H9 (cell line): ENCODE data around the gene SLC2A8. TPM values are rescaled to one million over a fixed set of nuclear protein-coding genes. Genes with fewer than 3 reads are reported as not detected.

Experiments used
- DNase-seq: peaks from one replicate; pipeline ENCODE4 v3.0.0-alpha.2; 2017
- H2AFZ ChIP-seq: one replicate; pipeline ENCODE4 v1.6.1; 2013; ENCODE audit warnings: mild to moderate bottlenecking, low read length, control low read depth, moderate library complexity
- H2AK5ac ChIP-seq: 2 replicates; pipeline ENCODE4 v1.6.1; 2013; ENCODE audit warnings: low read length, control low read depth, mixed read lengths; ENCODE audit not compliant: insufficient read length
- H2BK120ac ChIP-seq: one replicate; pipeline ENCODE4 v1.6.1; 2013; ENCODE audit warnings: low read depth, mild to moderate bottlenecking, low read length, control low read depth, inconsistent platforms; ENCODE audit not compliant: poor library complexity, severe bottlenecking
- H2BK12ac ChIP-seq: 2 replicates; pipeline ENCODE4 v1.6.1; 2013; ENCODE audit warnings: low read length, control low read depth, mixed read lengths, low read depth; ENCODE audit not compliant: insufficient read length
- H2BK15ac ChIP-seq: 2 replicates; pipeline ENCODE4 v1.6.1; 2013; ENCODE audit warnings: low read depth, low read length, control low read depth
- H2BK20ac ChIP-seq: one replicate; pipeline ENCODE4 v1.6.1; 2013; ENCODE audit warnings: low read depth, mild to moderate bottlenecking, low read length, control low read depth, inconsistent platforms; ENCODE audit not compliant: poor library complexity, severe bottlenecking
- H2BK5ac ChIP-seq: 2 replicates; pipeline ENCODE4 v1.6.1; 2013; ENCODE audit warnings: low read length, control low read depth, mixed read lengths; ENCODE audit not compliant: insufficient read length
- H3K14ac ChIP-seq: 2 replicates; pipeline ENCODE4 v1.6.1; 2013; ENCODE audit warnings: low read length, control low read depth; ENCODE audit not compliant: insufficient read depth
- H3K18ac ChIP-seq: 2 replicates; pipeline ENCODE4 v1.6.1; 2013; ENCODE audit warnings: low read depth, mild to moderate bottlenecking, mixed read lengths, low read length, control low read depth; ENCODE audit not compliant: insufficient read length
- H3K23ac ChIP-seq: 2 replicates; pipeline ENCODE4 v1.6.1; 2013; ENCODE audit warnings: low read length, control low read depth, mixed read lengths, low read depth; ENCODE audit not compliant: insufficient read length
- H3K23me2 ChIP-seq: 2 replicates; pipeline ENCODE4 v1.6.1; 2013; ENCODE audit warnings: low read depth, mild to moderate bottlenecking, mixed read lengths, low read length, control low read depth; ENCODE audit not compliant: insufficient read length, poor library complexity, severe bottlenecking
- H3K27ac ChIP-seq: 2 replicates; pipeline ENCODE4 v1.5.1; 2013; ENCODE audit warnings: low read length, control low read depth, mixed read lengths, low read depth; ENCODE audit not compliant: insufficient read length
- H3K27me3 ChIP-seq: 2 replicates; pipeline ENCODE4 v1.6.1; 2013; ENCODE audit warnings: low read length, control low read depth, inconsistent platforms; ENCODE audit not compliant: insufficient read depth
- H3K4ac ChIP-seq: 2 replicates; pipeline ENCODE4 v1.6.1; 2013; ENCODE audit warnings: low read depth, mild to moderate bottlenecking, control low read depth, inconsistent platforms, low read length, moderate library complexity
- H3K4me1 ChIP-seq: 2 replicates; pipeline ENCODE4 v1.6.1; 2013; ENCODE audit warnings: low read length, control low read depth, inconsistent platforms; ENCODE audit not compliant: insufficient read depth
- H3K4me2 ChIP-seq: 2 replicates; pipeline ENCODE4 v1.6.1; 2013; ENCODE audit warnings: low read length, control low read depth, mixed read lengths; ENCODE audit not compliant: insufficient read length, insufficient read depth
- H3K56ac ChIP-seq: 2 replicates; pipeline ENCODE4 v1.6.1; 2013; ENCODE audit warnings: low read depth, mild to moderate bottlenecking, mixed read lengths, low read length, control low read depth; ENCODE audit not compliant: insufficient read length
- H3K79me1 ChIP-seq: 2 replicates; pipeline ENCODE4 v1.6.1; 2013; ENCODE audit warnings: low read depth, mild to moderate bottlenecking, moderate library complexity, low read length, control low read depth, inconsistent platforms; ENCODE audit not compliant: insufficient read depth, poor library complexity, severe bottlenecking
- H3K79me2 ChIP-seq: 2 replicates; pipeline ENCODE4 v1.6.1; 2013; ENCODE audit warnings: low read length, control low read depth, inconsistent platforms; ENCODE audit not compliant: insufficient read depth
- H3K9ac ChIP-seq: 2 replicates; pipeline ENCODE4 v1.6.1; 2013; ENCODE audit warnings: low read length, control low read depth, mixed read lengths; ENCODE audit not compliant: insufficient read length; ENCODE audit errors: extremely low read depth
- H3K9me3 ChIP-seq: one replicate; pipeline ENCODE4 v1.6.1; 2013; ENCODE audit warnings: low read depth, low read length, inconsistent platforms; ENCODE audit not compliant: control insufficient read depth
- H3T11ph ChIP-seq: one replicate; pipeline ENCODE4 v1.6.1; 2013; ENCODE audit warnings: mild to moderate bottlenecking, low read length, control low read depth, inconsistent platforms
- H4K20me1 ChIP-seq: one replicate; pipeline ENCODE4 v1.6.1; 2013; ENCODE audit not compliant: control insufficient read depth, insufficient read length, insufficient read depth
- H4K5ac ChIP-seq: 2 replicates; pipeline ENCODE4 v1.6.1; 2013; ENCODE audit warnings: low read depth, mild to moderate bottlenecking, mixed read lengths, low read length, control low read depth; ENCODE audit not compliant: insufficient read length
- H4K8ac ChIP-seq: replicated peaks from 2 replicates; pipeline ENCODE4 v1.6.1; 2013; ENCODE audit warnings: low read length, control low read depth, mixed read lengths, low read depth; ENCODE audit not compliant: insufficient read length
- H4K91ac ChIP-seq: 2 replicates; pipeline ENCODE4 v1.6.1; 2013; ENCODE audit warnings: low read depth, mild to moderate bottlenecking, moderate library complexity, mixed read lengths, low read length, control low read depth; ENCODE audit not compliant: insufficient read length
- H3K27ac Mint-ChIP-seq, 3 experiments: 2 replicates in 2 of 3; 3 replicates in 1 of 3; pipeline ENCODE4 v1.8.0; 2020 to 2021; ENCODE audit warnings: mixed read lengths in 3 of 3, mild to moderate bottlenecking in 1 of 3, moderate library complexity in 1 of 3
- H3K27me3 Mint-ChIP-seq: 2 replicates; pipeline ENCODE4 v1.8.0; 2021; ENCODE audit warnings: low read depth, mild to moderate bottlenecking, moderate library complexity, mixed read lengths
- H3K36me3 Mint-ChIP-seq, 3 experiments: 2 replicates in 2 of 3; 3 replicates in 1 of 3; pipeline ENCODE4 v1.8.0; 2020 to 2021; ENCODE audit warnings: low read depth in 3 of 3, mixed read lengths in 3 of 3; ENCODE audit not compliant: insufficient read depth in 1 of 3
- H3K4me1 Mint-ChIP-seq, 2 experiments: 2 replicates each; pipeline ENCODE4 v1.8.0; 2020; ENCODE audit warnings: mixed read lengths in 2 of 2
- H3K4me3 Mint-ChIP-seq, 2 experiments: 2 replicates in 1 of 2; 3 replicates in 1 of 2; pipeline ENCODE4 v1.8.0; 2020 to 2021; ENCODE audit warnings: mild to moderate bottlenecking in 2 of 2, mixed read lengths in 2 of 2, moderate library complexity in 1 of 2
- H3K9me3 Mint-ChIP-seq, 2 experiments: 2 replicates in 1 of 2; 3 replicates in 1 of 2; pipeline ENCODE4 v1.8.0; 2020; ENCODE audit warnings: mild to moderate bottlenecking in 2 of 2, mixed read lengths in 2 of 2, moderate library complexity in 1 of 2
- WGBS: extraction: QIAGEN DNeasy Blood & Tissue Kit; methylation state at CpG from one replicate; pipeline ENCODE4 v1.1.7; 2013; ENCODE audit warnings: missing lambda C conversion rate, low lambda C conversion rate, mixed read lengths; ENCODE audit not compliant: insufficient read length; ENCODE audit errors: extremely low coverage; 5-methylcytosine and 5-hydroxymethylcytosine counted together
- total RNA-seq: library from RNA; stranded (reverse); gene quantifications from 2 replicates; pipeline ENCODE4 v1.2.1, GENCODE V29; 2021
- TF ChIP-seq, protein P1 (sequence below): fragments of 200-600 bp; sonication (generic); conservative IDR thresholded peaks from 3 replicates; pipeline ENCODE4 v1.8.0; 2021; ENCODE audit warnings: antibody characterized with exemption, mild to moderate bottlenecking

The SLC2A8 gene
- total RNA-seq, 1 experiment from 2014 or later: 38.3 TPM

DNA sequence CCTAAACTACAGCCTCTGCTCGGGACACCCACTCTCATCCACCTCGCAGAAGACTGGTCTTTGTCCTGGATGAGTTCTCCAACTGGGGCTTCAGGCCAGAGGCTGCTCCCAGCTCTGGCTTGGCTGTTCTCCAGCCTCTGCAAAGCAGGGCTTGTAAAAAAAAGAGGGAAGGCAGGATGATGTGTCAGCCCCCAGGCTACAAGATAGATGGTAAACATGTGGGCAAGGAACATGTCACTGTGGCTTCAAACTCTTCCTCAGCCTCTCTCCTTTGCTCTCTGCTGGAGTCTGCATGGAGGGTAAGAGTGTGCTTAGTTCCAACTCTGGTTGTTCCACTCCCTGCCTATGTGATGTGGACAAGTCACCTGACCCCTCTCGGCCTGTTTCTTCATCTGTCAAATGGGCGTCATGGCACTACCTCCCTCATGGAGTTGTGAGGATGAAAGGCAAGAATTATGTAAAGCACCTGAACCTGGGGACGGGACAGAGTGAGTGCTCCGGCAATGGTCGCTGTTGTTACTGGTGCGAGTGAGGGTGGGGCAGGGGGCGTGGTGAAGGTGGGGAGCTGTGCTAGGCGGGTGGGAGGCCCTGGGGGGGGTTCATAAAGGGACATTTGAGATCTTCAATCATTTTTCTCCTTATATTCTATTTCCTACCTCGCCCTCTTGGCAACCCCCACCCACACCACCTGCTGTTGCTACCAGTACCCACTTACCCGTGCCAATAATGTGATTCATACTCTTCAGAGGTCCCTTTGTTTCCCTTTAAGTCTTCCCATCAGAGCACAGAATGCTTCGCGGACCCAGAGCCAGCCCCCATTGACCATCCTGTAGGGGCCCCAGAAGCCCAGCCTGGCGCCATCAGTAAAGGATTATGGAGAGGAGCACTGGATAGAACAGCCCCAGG, 20.4 kb downstream of the SLC2A8 start:
- Histone ChIP-seq H3K14ac (no peak overlapping the region), H3T11ph (no peak overlapping the region), H3K4ac (no peak overlapping the region), H3K4me1 (no peaks in the 10 kb centered on the region; the same call in 1 of the 2 replicates), H2BK12ac (no peak overlapping the region), H4K8ac (no peak overlapping the region), H2BK120ac (no peak overlapping the region), H2BK5ac (no peak overlapping the region), H3K79me2 (no peaks in the 10 kb centered on the region), H2BK15ac (no peak overlapping the region), H3K23me2 (no peaks in the 10 kb centered on the region), H3K27ac (no peak overlapping the region), H3K79me1 (no peaks in the 10 kb centered on the region), H3K27me3 (no peaks in the 10 kb centered on the region), H2AFZ (no peak overlapping the region), H4K20me1 (no peaks in the 10 kb centered on the region), H2AK5ac (no peak overlapping the region), H3K9me3 (no peaks in the 10 kb centered on the region), H3K23ac (no peak overlapping the region), H3K4me2 (no peak overlapping the region), H4K91ac (no peak overlapping the region), H2BK20ac (no peak overlapping the region), H3K9ac (no peak overlapping the region), H4K5ac (no peak overlapping the region), H3K56ac (no peak overlapping the region), H3K18ac (no peak overlapping the region)
- peaks cover 0 to 2% (median 0%) of the 10 kb centered on the region in 3 experiments; a peak in 2 of 7 replicates for H3K36me3 Mint-ChIP-seq
- TF ChIP-seq, protein P1, sequence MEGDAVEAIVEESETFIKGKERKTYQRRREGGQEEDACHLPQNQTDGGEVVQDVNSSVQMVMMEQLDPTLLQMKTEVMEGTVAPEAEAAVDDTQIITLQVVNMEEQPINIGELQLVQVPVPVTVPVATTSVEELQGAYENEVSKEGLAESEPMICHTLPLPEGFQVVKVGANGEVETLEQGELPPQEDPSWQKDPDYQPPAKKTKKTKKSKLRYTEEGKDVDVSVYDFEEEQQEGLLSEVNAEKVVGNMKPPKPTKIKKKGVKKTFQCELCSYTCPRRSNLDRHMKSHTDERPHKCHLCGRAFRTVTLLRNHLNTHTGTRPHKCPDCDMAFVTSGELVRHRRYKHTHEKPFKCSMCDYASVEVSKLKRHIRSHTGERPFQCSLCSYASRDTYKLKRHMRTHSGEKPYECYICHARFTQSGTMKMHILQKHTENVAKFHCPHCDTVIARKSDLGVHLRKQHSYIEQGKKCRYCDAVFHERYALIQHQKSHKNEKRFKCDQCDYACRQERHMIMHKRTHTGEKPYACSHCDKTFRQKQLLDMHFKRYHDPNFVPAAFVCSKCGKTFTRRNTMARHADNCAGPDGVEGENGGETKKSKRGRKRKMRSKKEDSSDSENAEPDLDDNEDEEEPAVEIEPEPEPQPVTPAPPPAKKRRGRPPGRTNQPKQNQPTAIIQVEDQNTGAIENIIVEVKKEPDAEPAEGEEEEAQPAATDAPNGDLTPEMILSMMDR: no peak
- peaks cover 22 to 25% of the 10 kb centered on the region in 2 experiments for H3K4me1 Mint-ChIP-seq
- DNase-seq: no peak
- H3K27me3 Mint-ChIP-seq: peaks cover 6% of the 10 kb centered on the region
- no CpG with 5 or more reads among the region's 15 CpGs for WGBS
- no peak overlapping the region for H3K27ac Mint-ChIP-seq
- H3K9me3 Mint-ChIP-seq: no peaks in the 10 kb centered on the region
- no peak overlapping the region; a peak in 3 of 5 replicates for H3K4me3 Mint-ChIP-seq
